Natural killer cell treated with Interleukin-12 subunit alpha and Interleukin-12 subunit beta and Interleukin-15 and Interleukin-18, amount 100 ng/mL, for 72 hours (primary cell): ENCODE results near the gene STK32C. TPM values are rescaled to one million over a fixed set of nuclear protein-coding genes. Genes with fewer than 3 reads are reported as not detected.
"Not testable (repeated sequence)": the region's sequence is repeated elsewhere in the genome, so short reads cannot be mapped to it uniquely, and the experiment has no call there.

Source experiments
- ATAC-seq, 2 donors: fragments of 150-1000 bp; cut with Tn5 transposase in 1 of 2; sonication (Bioruptor Pico), chemical (Tn5 transposase) in 1 of 2; 2 replicates each; pipeline ENCODE4 v1.10.0; 2021
- DNase-seq: peaks from one replicate; pipeline ENCODE4 v3.0.0; 2022; ENCODE audit warnings: low spot score
- H3K27ac Mint-ChIP-seq, 2 donors: 1 replicate in 1 of 2; 2 replicates in 1 of 2; pipeline ENCODE4 v1.8.0; 2022; ENCODE audit warnings: mixed read lengths in 2 of 2, mild to moderate bottlenecking in 1 of 2, moderate library complexity in 1 of 2
- H3K27me3 Mint-ChIP-seq, 2 donors: 1 replicate in 1 of 2; 2 replicates in 1 of 2; pipeline ENCODE4 v1.8.0; 2022; ENCODE audit warnings: mixed read lengths in 2 of 2
- H3K36me3 Mint-ChIP-seq: one replicate; pipeline ENCODE4 v1.8.0; 2022; ENCODE audit warnings: mixed read lengths
- H3K4me1 Mint-ChIP-seq, 2 donors: 1 replicate in 1 of 2; 2 replicates in 1 of 2; pipeline ENCODE4 v1.8.0; 2022; ENCODE audit warnings: low read depth in 2 of 2, mixed read lengths in 2 of 2, mild to moderate bottlenecking in 1 of 2
- H3K4me3 Mint-ChIP-seq: one replicate; pipeline ENCODE4 v1.8.0; 2022; ENCODE audit warnings: mixed read lengths
- H3K9me3 Mint-ChIP-seq: 2 replicates; pipeline ENCODE4 v1.8.0; 2022; ENCODE audit warnings: mixed read lengths
- total RNA-seq, 2 donors: library from RNA; stranded (reverse); gene quantifications; one replicate each; pipeline ENCODE4 v1.2.3, GENCODE V29; 2022

The STK32C gene
- total RNA-seq, 2 donors from 2014 or later, result 29.2 to 34.6 TPM

GRCh38 chr10:132229834-132230556, 77.8 kb downstream of the STK32C start:
- peak overlapping the region; percentile 79 to 91 for H3K27ac Mint-ChIP-seq
- no peaks in the 10 kb centered on the region for H3K27me3 Mint-ChIP-seq
- ATAC-seq (peak; percentile 82 to 86), DNase-seq (peak; percentile 81)
- peaks cover 6% of the 10 kb centered on the region for H3K36me3 Mint-ChIP-seq
- peaks cover 18 to 26% of the 10 kb centered on the region in 2 donors for H3K4me1 Mint-ChIP-seq
- H3K9me3 Mint-ChIP-seq, result no peaks in the 10 kb centered on the region
- H3K4me3 Mint-ChIP-seq, result peak overlapping the region; percentile 74

GRCh38 chr10:132229096-132229495, 78.7 kb downstream of the STK32C start:
- ATAC-seq, result no peak
- Mint-ChIP-seq H3K27ac (peak overlapping the region; percentile 79 to 91), H3K36me3 (peaks cover 6% of the 10 kb centered on the region), H3K4me1 (peaks cover 18 to 26% of the 10 kb centered on the region in 2 donors), H3K27me3 (no peaks in the 10 kb centered on the region), H3K4me3 (peak overlapping the region; percentile 36), H3K9me3 (no peaks in the 10 kb centered on the region)
- no peak for DNase-seq

GRCh38 chr10:132228616-132229015, 79.1 kb downstream of the STK32C start:
- Mint-ChIP-seq H3K27me3 (no peaks in the 10 kb centered on the region), H3K4me3 (no peak overlapping the region), H3K36me3 (peaks cover 6% of the 10 kb centered on the region), H3K4me1 (peaks cover 18 to 26% of the 10 kb centered on the region in 2 donors), H3K9me3 (no peaks in the 10 kb centered on the region), H3K27ac (peak overlapping the region; percentile 79 to 91)
- DNase-seq, result no peak
- ATAC-seq, result no peak

- Mint-ChIP-seq H3K36me3 (peaks cover 6% of the 10 kb centered on the region), H3K27me3 (no peaks in the 10 kb centered on the region), H3K9me3 (no peaks in the 10 kb centered on the region), H3K4me1 (peaks cover 18 to 26% of the 10 kb centered on the region in 2 donors), H3K4me3 (no peak overlapping the region), H3K27ac (peak overlapping the region in 1 of 2 donors; percentile 9)
- ATAC-seq (no peak), DNase-seq (no peak)
These were observed 79.8 kb downstream of the STK32C start for GRCh38 chr10:132227851-132228390.

- H3K36me3 Mint-ChIP-seq, result peaks cover 6% of the 10 kb centered on the region
- peak overlapping the region; percentile 1 for H3K4me3 Mint-ChIP-seq
- H3K9me3 Mint-ChIP-seq, result no peaks in the 10 kb centered on the region
- no peak for DNase-seq
- ATAC-seq, result no peak
- H3K27ac Mint-ChIP-seq, result peak overlapping the region; percentile 1 to 9
- no peaks in the 10 kb centered on the region for H3K27me3 Mint-ChIP-seq
- H3K4me1 Mint-ChIP-seq, result peaks cover 18 to 21% of the 10 kb centered on the region in 2 donors
These were observed 81.0 kb downstream of the STK32C start for GRCh38 chr10:132226586-132227405.

- H3K9me3 Mint-ChIP-seq, result no peaks in the 10 kb centered on the region
- peaks cover 6% of the 10 kb centered on the region for H3K36me3 Mint-ChIP-seq
- no peak overlapping the region for H3K27ac Mint-ChIP-seq
- no peak overlapping the region for H3K4me3 Mint-ChIP-seq
- ATAC-seq (no peak), DNase-seq (no peak)
- no peaks in the 10 kb centered on the region for H3K27me3 Mint-ChIP-seq
- H3K4me1 Mint-ChIP-seq, result peaks cover 13 to 18% of the 10 kb centered on the region in 2 donors
These were observed 81.9 kb downstream of the STK32C start for GRCh38 chr10:132225849-132226205.

- DNase-seq (no peak), ATAC-seq (no peak)
- Mint-ChIP-seq H3K4me1 (peaks cover 11 to 18% of the 10 kb centered on the region in 2 donors), H3K36me3 (peaks cover 6% of the 10 kb centered on the region), H3K9me3 (no peaks in the 10 kb centered on the region), H3K27me3 (no peaks in the 10 kb centered on the region), H3K4me3 (no peak overlapping the region), H3K27ac (no peak overlapping the region)
These were observed 82.5 kb downstream of the STK32C start for GRCh38 chr10:132225073-132225848.

- Mint-ChIP-seq H3K27ac (no peak overlapping the region), H3K36me3 (peaks cover 6% of the 10 kb centered on the region)
- no peak for ATAC-seq
These were observed 83.2 kb downstream of the STK32C start for GRCh38 chr10:132224343-132225072.

GRCh38 chr10:132223611-132224342, 84.0 kb downstream of the STK32C start:
- Mint-ChIP-seq H3K9me3 (no peaks in the 10 kb centered on the region), H3K4me3 (no peak overlapping the region), H3K27ac (no peak overlapping the region), H3K36me3 (peaks cover 6% of the 10 kb centered on the region), H3K4me1 (peaks cover 6 to 7% of the 10 kb centered on the region in 2 donors), H3K27me3 (no peaks in the 10 kb centered on the region)
- DNase-seq, result no peak
- ATAC-seq, result no peak

More at GRCh38 chr10:132224343-132225072, 83.2 kb downstream of the STK32C start:
- Mint-ChIP-seq H3K9me3 (no peaks in the 10 kb centered on the region), H3K4me3 (no peak overlapping the region), H3K4me1 (peaks cover 7 to 13% of the 10 kb centered on the region in 2 donors), H3K27me3 (no peaks in the 10 kb centered on the region)
- DNase-seq, result no peak

GRCh38 chr10:132223156-132223590, 84.6 kb downstream of the STK32C start:
- H3K27me3 Mint-ChIP-seq, result no peaks in the 10 kb centered on the region
- ATAC-seq, result peak; percentile 76 to 84
- peaks cover 6% of the 10 kb centered on the region for H3K36me3 Mint-ChIP-seq
- H3K4me3 Mint-ChIP-seq, result no peak overlapping the region
- peaks cover 6 to 7% of the 10 kb centered on the region in 2 donors for H3K4me1 Mint-ChIP-seq
- no peak overlapping the region for H3K27ac Mint-ChIP-seq
- peak; percentile 80 for DNase-seq
- H3K9me3 Mint-ChIP-seq, result no peaks in the 10 kb centered on the region

GRCh38 chr10:132222726-132223125, 85.0 kb downstream of the STK32C start:
- H3K27ac Mint-ChIP-seq, result no peak overlapping the region
- H3K27me3 Mint-ChIP-seq, result no peaks in the 10 kb centered on the region
- no peaks in the 10 kb centered on the region for H3K9me3 Mint-ChIP-seq
- DNase-seq (no peak), ATAC-seq (no peak)
- H3K4me1 Mint-ChIP-seq, result peaks cover 6 to 7% of the 10 kb centered on the region in 2 donors
- peaks cover 7% of the 10 kb centered on the region for H3K36me3 Mint-ChIP-seq
- H3K4me3 Mint-ChIP-seq, result no peak overlapping the region

- not testable (repeated sequence) for H3K27me3 Mint-ChIP-seq, ATAC-seq, H3K9me3 Mint-ChIP-seq, DNase-seq, H3K4me1 Mint-ChIP-seq, H3K36me3 Mint-ChIP-seq, H3K4me3 Mint-ChIP-seq, H3K27ac Mint-ChIP-seq
These were observed 86.8 kb downstream of the STK32C start for GRCh38 chr10:132220996-132221395.
